Stimulated activated CD4-positive, alpha-beta T cell treated with anti-CD3 and anti-CD28 coated beads, Interleukin-12 subunit alpha, Interleukin-12 subunit beta, amount 100 ng/mL, for 24 hours (primary cell): ENCODE results near the gene RAB5B.

Experiments
- DNase-seq, 2 experiments: peaks; one replicate each; pipeline ENCODE4 v3.0.0-alpha.2; 2020; ENCODE audit warnings: low read depth in 2 of 2

The RAB5B gene, protein sequence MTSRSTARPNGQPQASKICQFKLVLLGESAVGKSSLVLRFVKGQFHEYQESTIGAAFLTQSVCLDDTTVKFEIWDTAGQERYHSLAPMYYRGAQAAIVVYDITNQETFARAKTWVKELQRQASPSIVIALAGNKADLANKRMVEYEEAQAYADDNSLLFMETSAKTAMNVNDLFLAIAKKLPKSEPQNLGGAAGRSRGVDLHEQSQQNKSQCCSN

DNA sequence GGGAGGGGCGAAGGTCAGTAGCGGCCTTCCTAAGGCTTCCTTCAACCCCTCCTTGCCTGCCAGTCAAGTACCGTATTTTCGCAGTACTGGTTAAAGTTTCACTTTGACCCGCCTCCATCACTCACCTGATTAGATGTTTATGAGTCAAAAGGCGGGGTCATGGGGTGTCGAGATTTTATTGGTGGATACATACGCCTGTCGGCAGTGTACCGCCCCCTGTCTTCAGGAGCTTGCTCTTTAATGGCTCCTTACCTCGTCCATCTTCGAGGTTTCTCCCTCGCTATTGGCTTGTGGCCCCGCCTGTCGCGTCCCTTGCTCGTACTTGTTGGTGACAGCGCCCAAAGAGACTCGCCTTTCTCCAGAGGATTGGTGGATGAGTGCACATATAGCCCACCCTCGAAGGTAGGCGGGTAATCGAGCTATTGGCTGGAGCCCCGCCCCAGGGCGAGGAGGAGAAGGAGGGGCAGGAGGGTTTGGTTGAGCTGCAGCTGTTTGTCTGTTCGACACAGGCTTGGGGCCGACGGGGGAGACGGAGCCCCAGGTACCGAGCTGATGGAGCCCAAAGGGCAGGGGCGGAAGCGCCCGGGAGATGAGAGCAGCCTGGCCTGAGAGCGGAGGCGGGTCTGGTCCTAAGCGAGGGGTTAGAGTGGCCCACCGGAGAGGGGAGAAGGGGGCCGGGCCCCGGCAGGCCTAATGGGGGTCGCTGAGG, at the start of gene RAB5B:
Gene RAB5B, plus strand, starts transcription at position 480 of the 709 bp plus-strand sequence. CDS start 12,883 bp downstream, outside the sequence.
- DNase-seq: peak; percentile 91 to 96

DNA sequence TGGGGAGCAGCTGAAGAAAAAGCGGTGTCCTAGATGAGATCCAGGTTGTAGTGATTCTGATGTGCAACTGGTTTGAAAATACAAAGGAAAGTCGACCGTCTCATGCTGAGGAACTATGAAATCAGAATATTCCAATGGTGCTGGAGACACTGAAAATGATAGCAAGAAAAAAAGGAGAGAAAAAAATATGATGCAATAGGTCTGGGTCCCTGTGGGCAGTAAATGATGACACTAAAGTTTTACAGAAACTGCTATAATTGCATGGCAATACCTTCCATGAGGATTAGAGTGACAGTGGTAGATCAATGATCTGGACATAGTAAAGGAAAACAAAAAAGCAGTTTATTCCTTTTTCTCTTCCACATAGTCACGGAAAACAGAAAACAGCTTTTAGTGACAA, 48.5 kb upstream of the RAB5B start:
- no peak for DNase-seq

DNA sequence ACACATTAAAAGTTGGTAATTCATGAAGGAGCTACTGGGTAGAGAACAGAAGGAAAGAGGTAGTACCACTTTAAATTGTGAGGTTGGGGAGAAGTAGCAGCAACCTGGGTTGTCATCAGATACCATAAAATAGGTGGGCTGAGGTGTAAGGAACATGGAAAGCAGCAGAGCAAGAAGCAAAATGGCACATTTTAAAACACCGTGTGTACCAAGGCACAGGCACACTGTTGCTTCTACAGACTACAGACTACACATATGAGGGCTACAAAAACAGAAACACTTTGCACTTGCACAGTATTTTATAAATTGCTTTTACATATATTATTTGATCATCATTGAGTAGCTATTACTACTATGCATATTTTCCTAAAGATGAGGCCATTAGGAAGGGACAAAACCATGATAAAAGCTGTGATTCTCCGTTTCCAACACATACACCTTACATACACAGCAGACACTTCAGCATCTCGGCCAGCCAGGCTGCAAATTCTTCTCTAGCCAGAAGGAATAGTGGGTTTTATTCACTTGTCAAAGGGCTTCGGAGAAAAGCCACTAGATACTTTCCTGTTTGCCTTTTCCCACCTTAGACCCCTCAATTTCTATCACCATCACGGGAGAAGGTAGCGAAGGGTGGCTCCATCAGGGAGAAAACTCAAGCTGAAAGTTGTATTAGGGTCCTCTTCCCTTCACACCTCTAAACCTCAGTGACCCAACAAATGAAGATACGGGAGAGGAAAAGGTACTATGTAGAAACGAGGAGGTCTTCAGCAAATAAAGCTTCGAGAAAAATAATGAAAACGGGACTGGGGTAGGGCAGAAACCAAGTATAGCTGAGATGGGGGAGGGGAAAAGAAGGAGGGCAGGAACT, 47.8 kb upstream of the RAB5B start:
- no peak for DNase-seq

DNA sequence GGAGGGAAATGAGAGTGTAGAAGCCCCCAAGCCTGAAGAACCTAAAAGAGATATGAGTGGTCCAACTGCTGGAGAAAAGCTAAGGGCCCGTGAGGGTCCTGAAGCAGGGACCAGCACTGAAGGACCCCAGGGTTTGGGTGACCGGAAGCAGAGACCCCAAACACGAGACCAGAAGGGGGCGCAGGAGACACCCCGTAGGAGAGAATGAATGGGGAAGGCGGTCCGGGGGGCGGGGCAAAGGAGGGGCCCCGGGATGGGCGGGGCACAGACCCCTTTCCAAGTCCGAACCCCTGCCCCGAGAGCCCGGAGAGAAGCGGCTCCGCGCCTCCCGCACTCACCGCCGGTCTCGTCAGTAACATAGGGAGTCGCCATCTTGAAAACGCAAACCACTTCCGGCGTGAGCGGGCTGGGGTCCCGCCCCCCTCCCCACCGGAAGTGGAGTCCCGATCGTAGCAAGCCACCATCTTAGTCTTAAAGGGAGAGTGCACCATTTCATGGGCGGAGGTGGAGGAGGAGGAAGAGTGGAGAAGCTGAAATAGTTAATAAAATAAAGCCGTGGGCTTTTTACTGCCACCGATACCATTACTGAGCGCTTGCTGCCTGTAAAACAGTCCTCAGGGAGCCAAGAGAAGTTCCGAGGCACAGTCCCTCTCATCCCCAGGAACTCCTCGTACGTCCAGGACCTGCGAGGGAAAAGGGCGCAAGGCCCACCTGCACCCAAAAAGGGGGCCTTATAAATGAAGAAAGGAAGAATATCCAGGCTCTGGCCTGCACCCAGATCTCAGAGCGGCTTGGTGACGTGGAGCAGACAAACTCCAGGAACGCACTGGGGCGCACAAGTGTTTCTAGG, 46.9 kb upstream of the RAB5B start:
- DNase-seq: peak; percentile 87 to 90

DNA sequence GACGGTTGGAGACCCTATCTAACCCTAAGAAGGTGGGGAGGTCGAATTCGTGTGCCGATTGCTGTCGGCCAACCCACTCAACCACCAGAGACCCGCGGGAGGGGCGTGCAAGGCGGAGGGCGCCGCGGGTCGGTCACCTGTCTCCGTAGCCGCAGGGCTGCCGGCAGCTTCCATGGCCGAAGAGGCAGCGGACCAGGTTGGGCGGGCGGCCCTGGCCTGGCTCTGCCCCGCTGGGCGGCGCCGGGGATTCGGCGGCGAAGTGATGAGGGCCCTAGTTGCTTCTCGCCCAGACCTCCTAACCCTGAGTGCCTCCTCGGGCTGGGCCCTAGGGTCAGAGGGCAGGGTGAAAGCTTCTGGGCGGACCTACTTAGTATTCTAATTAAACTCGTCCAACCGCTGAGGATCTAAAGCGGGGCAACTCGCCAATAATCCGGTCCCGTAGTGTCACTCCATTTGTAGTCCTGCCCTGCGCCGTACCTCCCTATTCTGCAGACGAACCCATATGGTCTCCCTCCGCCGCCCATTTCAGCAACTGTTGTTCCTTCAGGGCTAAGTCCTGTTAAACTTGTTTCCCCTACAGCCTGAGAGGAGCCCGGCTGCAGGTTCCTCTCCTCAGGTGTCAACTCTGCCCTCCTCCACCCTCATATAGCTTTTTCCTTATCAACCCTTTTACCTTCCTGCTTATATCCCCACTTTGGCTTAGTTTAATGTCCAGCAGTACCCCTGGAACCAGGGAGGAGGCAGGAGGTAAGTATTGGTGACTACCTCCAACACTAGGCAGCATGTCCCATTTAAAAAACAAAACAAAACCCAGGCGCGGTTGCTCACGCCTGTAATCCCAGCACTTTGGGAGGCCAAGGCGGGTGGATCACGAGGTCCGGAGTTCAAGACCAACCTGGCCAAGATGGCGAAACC, 46.0 kb upstream of the RAB5B start, which contains the start of gene PYM1:
Gene PYM1, minus strand, starts transcription at position 307 of the 915 bp plus-strand sequence. Its CDS starts 133 bp downstream, at position 174.
- peak in 1 of 2 experiments; percentile 71 for DNase-seq

DNA sequence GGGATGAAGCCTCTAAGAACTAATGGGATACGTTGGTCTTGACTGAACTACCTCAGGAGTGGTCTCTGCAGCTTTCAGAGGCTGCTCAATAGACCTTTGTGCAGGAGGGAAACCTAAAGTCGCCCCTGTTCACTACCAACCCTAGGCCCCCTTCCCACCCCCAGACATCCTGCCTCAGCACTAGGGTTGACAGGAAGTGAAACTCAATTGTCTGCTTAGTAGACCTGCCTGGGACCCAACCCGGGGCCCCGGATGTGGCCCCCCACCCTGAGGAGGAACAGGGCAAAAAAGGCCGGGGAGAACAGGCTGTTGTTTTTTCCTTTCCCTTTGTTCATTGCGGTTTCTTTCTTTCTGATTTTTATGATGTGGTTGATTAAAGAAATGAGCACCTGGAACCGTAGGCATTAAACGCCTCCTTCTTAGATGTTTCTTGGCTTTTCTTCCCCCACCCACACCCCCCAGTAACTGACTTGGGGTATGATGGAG, 44.5 kb upstream of the RAB5B start:
- peak; percentile 69 to 78 for DNase-seq

DNA sequence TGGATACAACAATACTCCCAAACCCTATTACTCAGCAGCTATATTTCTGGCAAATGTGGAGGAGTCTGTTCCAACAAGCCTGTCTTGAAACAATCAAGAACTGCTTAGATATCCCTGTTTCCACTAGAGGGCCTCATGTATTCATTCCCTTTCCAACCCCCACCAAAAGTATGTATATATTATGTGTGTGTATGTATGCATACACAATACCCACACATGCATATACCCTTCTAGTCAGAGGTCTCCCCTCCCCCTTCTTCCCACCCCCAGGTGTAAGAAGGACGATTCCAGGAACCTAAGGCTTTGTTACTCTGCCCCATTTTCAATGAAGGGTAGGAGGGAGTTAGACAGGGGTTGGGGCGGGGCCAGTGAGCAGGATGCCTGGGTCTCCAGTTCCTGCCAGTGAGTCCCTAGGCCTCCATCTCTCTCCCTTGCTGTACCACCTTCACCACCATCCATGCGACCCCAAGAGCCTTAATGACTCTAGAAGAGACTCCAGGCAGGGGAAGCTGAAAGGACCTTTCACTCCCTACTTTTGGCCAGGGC, 43.0 kb upstream of the RAB5B start, which contains the start of gene DGKA:
Gene DGKA, plus strand, starts transcription at position 392 of the 546 bp plus-strand sequence. CDS start 5,342 bp downstream, outside the sequence.
- peak; percentile 63 to 81 for DNase-seq

DNA sequence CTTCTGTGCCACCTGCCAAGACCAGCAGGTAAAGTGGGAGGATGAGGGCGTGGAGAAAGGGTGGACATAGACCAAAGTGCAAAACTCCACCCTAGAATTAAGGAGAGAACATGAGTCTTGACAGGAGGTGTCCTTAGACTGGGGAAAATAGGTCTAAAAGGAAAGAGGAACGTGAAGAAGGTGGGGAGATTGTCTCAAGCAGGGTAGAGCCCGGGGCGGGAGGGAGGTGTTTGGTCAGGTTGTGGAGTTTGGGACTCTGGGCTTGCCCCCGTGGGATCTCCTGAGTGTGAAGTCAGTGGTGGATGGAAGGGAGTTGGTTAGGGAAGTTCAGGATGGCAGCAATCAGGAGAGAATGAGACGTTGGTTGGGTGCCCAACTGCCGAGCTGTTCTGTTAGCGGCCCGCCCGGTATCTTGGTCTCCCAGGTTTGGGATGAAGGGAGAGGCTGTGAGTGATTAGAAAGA, 42.5 kb upstream of the RAB5B start:
- no peak for DNase-seq

DNA sequence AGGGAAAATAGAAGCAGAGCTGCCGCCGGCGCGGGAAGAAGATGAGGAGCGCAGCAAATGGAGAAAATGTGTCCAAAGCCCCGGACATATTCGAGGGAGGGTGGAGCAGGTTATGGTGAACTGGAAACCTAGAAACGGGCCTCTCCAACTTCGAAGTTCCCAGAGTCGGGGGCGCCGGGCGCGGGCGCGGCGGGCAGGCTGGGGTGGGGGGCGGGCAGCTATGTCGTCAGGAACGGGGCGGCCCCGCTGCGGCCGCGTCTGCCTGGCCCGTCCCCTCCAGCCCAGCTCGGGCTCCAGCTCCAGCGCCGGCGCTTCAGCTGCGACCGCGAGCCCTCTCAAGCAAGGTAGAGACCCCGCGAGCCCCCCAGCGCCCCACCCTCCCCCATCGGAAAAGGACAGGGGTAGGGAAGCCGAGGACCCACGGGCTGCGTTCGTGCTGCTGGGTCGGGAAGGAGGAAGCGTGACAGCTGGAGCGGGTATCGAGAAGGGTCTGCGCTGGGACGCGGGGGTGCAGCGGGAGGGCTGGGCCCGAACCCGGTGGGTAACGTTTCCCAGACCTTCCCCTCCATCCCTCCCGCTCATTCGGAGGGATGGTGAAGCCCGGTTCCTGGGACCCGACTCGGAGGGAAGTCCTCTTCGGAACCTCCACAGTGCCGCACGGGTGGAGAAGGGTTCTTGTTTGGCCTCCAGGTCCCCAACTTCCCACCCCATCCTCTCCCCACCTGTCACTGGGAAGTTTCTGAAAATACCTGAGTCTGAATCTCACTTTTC, 41.9 kb upstream of the RAB5B start:
- DNase-seq: no peak

DNA sequence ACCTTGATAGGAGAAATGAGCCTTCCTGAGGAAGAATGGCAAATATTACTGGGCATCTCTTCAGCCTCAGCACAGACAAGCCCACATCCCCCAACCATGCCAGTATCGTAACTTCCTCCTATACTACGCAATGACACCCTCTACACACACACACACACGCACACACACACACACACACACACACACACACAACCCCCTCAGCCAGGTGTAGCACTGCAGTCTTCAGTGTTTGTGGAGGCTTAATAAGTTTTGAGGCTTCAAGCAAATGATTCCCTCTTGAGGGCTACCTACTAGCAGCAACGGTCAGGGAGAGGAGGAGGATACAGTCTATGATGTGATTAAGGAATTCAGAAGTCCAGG, 41.3 kb upstream of the RAB5B start:
- peak in 1 of 2 experiments; percentile 42 for DNase-seq

DNA sequence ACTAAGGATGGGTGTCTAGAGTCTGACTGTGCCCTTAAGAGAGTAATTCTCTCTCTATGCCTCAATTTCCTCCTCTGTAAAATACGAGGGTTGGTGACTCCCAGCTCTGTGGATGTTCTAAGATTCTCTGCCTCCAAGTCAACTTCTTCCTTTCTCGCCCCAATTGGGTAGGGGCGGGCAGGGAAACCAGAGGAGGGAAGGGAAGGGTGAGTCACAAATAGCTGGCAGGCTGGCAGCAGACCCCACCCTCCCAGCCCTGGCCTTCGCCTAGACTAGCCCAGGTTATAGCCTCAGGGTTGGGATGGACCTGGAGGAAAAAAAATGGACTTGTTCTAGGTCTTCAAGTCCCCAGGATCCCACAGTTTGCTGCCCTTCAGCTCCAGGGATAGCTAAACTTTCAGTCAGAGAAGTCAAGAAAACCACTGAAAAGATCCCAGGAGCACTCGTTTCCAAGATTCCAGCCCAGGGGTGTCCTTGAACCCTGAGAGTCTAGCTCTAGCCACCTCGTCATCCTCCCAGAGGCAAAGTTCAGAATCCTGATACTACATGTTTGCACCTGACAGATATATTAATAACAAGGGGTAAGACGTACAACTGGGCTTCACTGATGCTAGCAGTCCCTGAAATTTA, 40.6 kb upstream of the RAB5B start:
- no peak for DNase-seq

DNA sequence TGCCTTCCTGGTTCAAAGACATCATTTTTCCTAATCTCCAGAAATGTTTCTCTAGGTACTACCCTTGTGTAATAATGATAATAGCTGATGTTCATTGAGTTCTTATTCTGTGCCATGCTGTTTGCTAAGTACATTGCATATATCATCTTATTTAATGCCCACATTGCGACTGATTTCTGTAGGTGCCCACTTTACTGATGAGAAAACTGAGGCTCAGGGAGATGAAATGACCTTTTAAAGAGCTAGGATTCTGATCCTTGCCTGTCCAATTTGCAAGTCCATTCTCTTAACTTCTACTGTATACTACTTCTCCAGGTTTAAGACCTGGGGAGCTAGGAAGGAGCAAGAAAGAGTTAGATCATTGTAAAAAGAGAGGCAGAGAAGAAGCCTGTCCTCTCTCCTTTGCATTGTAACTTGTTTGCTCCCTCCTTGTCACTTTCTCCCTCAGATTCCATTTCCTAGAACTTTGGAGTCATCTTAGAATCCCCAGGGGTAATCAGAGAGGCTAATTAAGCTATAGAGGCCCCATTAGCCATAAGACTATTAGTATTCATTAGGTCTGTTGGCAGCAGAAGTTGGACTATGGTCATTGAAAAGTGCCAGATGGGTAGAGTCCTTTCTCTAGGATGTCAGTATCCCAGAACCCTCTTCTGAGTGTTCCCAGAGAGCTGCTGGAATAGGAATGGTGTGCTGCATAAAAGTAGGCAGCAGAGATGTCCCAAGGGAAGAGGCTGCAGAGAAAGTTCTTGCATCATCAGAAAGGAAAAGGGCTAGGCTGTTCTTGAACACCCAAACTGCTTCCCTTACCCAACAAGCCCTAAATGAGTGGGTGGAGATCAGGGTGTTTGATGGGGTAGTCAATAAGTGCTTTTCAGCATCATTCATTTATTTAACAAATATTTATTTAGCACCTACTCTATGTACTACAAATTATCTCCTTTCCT, 39.8 kb upstream of the RAB5B start:
- no peak for DNase-seq

DNA sequence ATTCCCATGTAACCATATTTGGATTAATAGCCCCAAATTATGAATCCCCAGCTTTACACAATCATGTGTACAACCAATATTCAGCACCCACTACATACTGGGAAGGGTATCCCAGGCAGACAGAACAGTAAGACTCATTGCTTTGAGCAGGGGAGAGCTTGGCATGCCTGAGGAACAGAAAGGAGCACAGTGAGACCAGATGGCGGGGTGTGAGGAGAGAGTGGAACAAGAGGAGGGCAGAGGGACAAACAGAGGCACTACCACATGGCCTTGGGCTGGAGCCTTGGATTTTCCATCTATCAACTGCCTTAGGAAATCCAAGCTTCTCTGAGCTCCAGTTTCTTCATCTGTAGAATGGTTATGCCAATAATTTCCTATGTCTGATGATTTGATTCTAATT, 39.1 kb upstream of the RAB5B start:
- DNase-seq: no peak

DNA sequence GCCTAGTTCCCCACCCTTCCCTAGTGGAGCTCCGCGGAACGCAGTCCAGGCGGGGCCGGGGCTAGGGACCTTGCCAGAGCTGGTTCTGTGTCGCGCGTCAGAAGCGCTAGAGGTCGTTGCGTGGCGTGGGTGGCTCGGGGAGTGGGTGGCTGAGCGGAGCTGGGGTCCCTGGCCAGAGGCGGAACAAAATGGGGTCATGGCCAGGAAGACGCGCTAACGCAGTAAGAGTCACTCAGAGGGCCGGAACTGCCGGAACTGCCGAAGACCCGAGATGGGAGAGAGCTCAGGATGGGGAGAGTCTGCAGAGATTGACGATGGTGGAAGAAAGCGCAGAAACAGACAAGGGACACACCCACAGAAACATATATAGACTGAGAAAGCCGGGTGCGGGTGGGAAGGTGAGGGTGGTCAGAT, 38.1 kb upstream of the RAB5B start:
- peak in 1 of 2 experiments; percentile 28 for DNase-seq

DNA sequence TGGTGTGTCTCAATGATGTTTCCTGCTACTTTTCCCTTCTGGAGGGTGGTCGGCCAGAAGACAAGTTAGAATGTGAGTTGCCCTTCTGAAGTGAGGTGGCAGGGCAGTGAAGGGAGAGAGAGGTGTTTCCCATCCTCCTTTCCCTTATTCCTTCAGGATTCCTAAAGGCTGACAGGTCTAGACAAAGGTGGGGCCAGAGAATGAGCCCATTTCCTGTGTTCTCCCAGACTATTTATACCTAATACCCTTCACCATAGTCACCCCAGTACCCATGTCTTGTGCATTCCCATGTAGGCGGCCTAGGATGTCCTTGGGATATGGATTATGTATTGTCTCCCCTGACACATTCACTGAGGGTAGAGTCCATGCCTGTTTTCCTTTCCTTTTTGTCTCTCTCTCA, 35.9 kb upstream of the RAB5B start:
- DNase-seq: no peak

DNA sequence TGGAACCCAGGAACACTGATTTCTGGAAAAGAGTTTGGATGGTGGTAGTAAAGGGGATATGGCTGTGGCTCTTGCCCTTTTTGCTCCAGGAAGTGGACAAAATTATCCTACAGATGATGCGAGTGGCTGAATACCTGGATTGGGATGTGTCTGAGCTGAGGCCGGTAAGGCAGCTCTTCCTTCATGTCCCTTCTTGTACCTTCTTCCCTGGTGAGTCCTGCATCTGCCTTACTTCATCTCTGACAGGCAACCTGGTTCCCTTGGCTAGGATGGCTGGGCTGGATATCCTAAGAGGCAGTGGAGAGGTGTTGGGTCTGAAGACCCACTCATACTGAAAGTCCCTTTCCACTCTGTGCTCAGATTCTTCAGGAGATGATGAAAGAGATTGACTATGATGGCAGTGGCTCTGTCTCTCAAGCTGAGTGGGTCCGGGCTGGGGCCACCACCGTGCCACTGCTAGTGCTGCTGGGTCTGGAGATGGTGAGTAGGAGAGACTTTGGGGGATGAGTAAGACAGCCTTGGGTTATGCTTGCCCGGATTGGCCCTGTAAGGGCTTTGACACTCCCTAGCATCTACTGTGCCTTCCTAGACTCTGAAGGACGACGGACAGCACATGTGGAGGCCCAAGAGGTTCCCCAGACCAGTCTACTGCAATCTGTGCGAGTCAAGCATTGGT, 34.9 kb upstream of the RAB5B start:
- no peak for DNase-seq
